ENCODE measurements around the gene HDAC7.
"Not testable (repeated sequence)": the region's sequence is repeated elsewhere in the genome, so short reads cannot be mapped to it uniquely, and the experiment has no call there.

Gene HDAC7

GRCh38 chr12:47828008-47828975 lies 8.6 kb upstream of the HDAC7 start:
- DNase-seq, result no peak

- no peak for DNase-seq
Observed at GRCh38 chr12:47825173-47825639, 5.5 kb upstream of the HDAC7 start.

GRCh38 chr12:47824635-47825034 lies 4.9 kb upstream of the HDAC7 start:
- DNase-seq, result no peak

- no peak for DNase-seq
Observed at GRCh38 chr12:47824198-47824597, 4.5 kb upstream of the HDAC7 start.

GRCh38 chr12:47823422-47824086 lies 3.9 kb upstream of the HDAC7 start:
- no peak for DNase-seq

- no peak for DNase-seq
Observed at GRCh38 chr12:47822863-47823262, 3.2 kb upstream of the HDAC7 start.

- DNase-seq, result no peak
Observed at GRCh38 chr12:47822401-47822800, 2.7 kb upstream of the HDAC7 start.

- no peak for DNase-seq
Observed at GRCh38 chr12:47821346-47821706, 1.6 kb upstream of the HDAC7 start.

- DNase-seq, result no peak
Observed at GRCh38 chr12:47820631-47821345, 1.1 kb upstream of the HDAC7 start.

GRCh38 chr12:47819138-47819895 lies 386 bp downstream of the HDAC7 start:
- peak; percentile 31 for DNase-seq

- no peak for DNase-seq
Observed at GRCh38 chr12:47818467-47819137, 1.1 kb downstream of the HDAC7 start.

- DNase-seq, result no peak
Observed at GRCh38 chr12:47818007-47818376, 1.7 kb downstream of the HDAC7 start.

- DNase-seq, result no peak
Observed at GRCh38 chr12:47817272-47818006, 2.3 kb downstream of the HDAC7 start.

GRCh38 chr12:47816403-47817271 lies 3.1 kb downstream of the HDAC7 start:
- no peak for DNase-seq

GRCh38 chr12:47815447-47815846 lies 4.3 kb downstream of the HDAC7 start:
- not testable (repeated sequence) for DNase-seq

- no peak for DNase-seq
Observed at GRCh38 chr12:47814539-47815170, 5.0 kb downstream of the HDAC7 start.

- DNase-seq, result no peak
Observed at GRCh38 chr12:47813511-47814196, 6.0 kb downstream of the HDAC7 start.

GRCh38 chr12:47812797-47813510 lies 6.7 kb downstream of the HDAC7 start:
- DNase-seq, result peak; percentile 76

Measured in KG1 (cell line).